Measurements from ENCODE around the gene GAPVD1. TPM values are rescaled to one million over a fixed set of nuclear protein-coding genes. Genes with fewer than 3 reads are reported as not detected.

GAPVD1 gene
- total RNA-seq, 2 experiments from 2014 or later: 29.6 to 44.5 TPM

GRCh38 chr9:125246261-125246667 is 15.4 kb upstream of the GAPVD1 start:
- Histone ChIP-seq H3K9me2 (ENCODE audit: insufficient read depth, low read length) (no peaks in the 10 kb centered on the region), H3K4me3 (ENCODE audit: low read depth, low read length, poor library complexity, severe bottlenecking) (no peak overlapping the region), H3K36me3 (ENCODE audit: insufficient read depth, low read length) (no peaks in the 10 kb centered on the region), H4K20me1 (ENCODE audit: insufficient read depth, low read length) (no peaks in the 10 kb centered on the region), H3K79me2 (ENCODE audit: insufficient read depth, low read depth, low read length) (peaks cover 11% of the 10 kb centered on the region; the same call in 1 of the 2 replicates), H3K27ac (ENCODE audit: low read depth, low read length, poor library complexity, severe bottlenecking) (no peak overlapping the region), H3K9me3 (ENCODE audit: low read length) (no peaks in the 10 kb centered on the region), H3K4me1 (ENCODE audit: insufficient read depth, low read length, poor library complexity, severe bottlenecking) (peaks cover 5% of the 10 kb centered on the region), H2AFZ (ENCODE audit: low read length) (no peak overlapping the region), H3K4me2 (ENCODE audit: low read length) (no peak overlapping the region)
- intact Hi-C loops (cut with micrococcal nuclease; ENCODE audit: unreplicated experiment): no loop called here
- POLR2A ChIA-PET: no interaction called here
- CTCF ChIA-PET (ENCODE audit: unreplicated experiment): no interaction called here
- no TSS peak for BruUV-seq (replicated peaks)
- no peak for DNase-seq (ENCODE audit: low spot score)
- TF ChIP-seq, protein P1, sequence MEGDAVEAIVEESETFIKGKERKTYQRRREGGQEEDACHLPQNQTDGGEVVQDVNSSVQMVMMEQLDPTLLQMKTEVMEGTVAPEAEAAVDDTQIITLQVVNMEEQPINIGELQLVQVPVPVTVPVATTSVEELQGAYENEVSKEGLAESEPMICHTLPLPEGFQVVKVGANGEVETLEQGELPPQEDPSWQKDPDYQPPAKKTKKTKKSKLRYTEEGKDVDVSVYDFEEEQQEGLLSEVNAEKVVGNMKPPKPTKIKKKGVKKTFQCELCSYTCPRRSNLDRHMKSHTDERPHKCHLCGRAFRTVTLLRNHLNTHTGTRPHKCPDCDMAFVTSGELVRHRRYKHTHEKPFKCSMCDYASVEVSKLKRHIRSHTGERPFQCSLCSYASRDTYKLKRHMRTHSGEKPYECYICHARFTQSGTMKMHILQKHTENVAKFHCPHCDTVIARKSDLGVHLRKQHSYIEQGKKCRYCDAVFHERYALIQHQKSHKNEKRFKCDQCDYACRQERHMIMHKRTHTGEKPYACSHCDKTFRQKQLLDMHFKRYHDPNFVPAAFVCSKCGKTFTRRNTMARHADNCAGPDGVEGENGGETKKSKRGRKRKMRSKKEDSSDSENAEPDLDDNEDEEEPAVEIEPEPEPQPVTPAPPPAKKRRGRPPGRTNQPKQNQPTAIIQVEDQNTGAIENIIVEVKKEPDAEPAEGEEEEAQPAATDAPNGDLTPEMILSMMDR (conservative IDR thresholded peaks at IDR 0.05; ENCODE audit: low read length): no peak
- TF ChIP-seq EZH2phosphoT487 (IDR thresholded peaks at IDR 0.05; ENCODE audit: borderline replicate concordance, low read depth, low read length): no peak

GRCh38 chr9:125254231-125254630 is 7.4 kb upstream of the GAPVD1 start:
- no peaks in the 10 kb centered on the region for H3K9me3 ChIP-seq (ENCODE audit: low read length)
- no peaks in the 10 kb centered on the region for H3K4me1 ChIP-seq (ENCODE audit: insufficient read depth, low read length, poor library complexity, severe bottlenecking)
- H3K79me2 ChIP-seq (ENCODE audit: insufficient read depth, low read depth, low read length): no peaks in the 10 kb centered on the region
- no peak overlapping the region for H3K4me3 ChIP-seq (ENCODE audit: low read depth, low read length, poor library complexity, severe bottlenecking)
- no peak for DNase-seq (ENCODE audit: low spot score)
- POLR2A ChIA-PET: interaction anchor here (0.6 to 0.7 kb wide), 2 partner anchors 10 to 41 kb away, joined by 3 to 4 read pairs; no protein-coding TSS in a partner anchor
- no peak overlapping the region for H2AFZ ChIP-seq (ENCODE audit: low read length)
- TF ChIP-seq, protein P1 (conservative IDR thresholded peaks at IDR 0.05; ENCODE audit: low read length): no peak
- TF ChIP-seq EZH2phosphoT487 (IDR thresholded peaks at IDR 0.05; ENCODE audit: borderline replicate concordance, low read depth, low read length): no peak
- intact Hi-C loops (cut with micrococcal nuclease; ENCODE audit: unreplicated experiment): no loop called here
- CTCF ChIA-PET (ENCODE audit: unreplicated experiment): no interaction called here
- no peak overlapping the region for H3K27ac ChIP-seq (ENCODE audit: low read depth, low read length, poor library complexity, severe bottlenecking)
- no peaks in the 10 kb centered on the region for H3K36me3 ChIP-seq (ENCODE audit: insufficient read depth, low read length)
- BruUV-seq (replicated peaks): no TSS peak
- H3K4me2 ChIP-seq (ENCODE audit: low read length): no peak overlapping the region
- no peaks in the 10 kb centered on the region for H3K9me2 ChIP-seq (ENCODE audit: insufficient read depth, low read length)
- H4K20me1 ChIP-seq (ENCODE audit: insufficient read depth, low read length): no peaks in the 10 kb centered on the region

DNA sequence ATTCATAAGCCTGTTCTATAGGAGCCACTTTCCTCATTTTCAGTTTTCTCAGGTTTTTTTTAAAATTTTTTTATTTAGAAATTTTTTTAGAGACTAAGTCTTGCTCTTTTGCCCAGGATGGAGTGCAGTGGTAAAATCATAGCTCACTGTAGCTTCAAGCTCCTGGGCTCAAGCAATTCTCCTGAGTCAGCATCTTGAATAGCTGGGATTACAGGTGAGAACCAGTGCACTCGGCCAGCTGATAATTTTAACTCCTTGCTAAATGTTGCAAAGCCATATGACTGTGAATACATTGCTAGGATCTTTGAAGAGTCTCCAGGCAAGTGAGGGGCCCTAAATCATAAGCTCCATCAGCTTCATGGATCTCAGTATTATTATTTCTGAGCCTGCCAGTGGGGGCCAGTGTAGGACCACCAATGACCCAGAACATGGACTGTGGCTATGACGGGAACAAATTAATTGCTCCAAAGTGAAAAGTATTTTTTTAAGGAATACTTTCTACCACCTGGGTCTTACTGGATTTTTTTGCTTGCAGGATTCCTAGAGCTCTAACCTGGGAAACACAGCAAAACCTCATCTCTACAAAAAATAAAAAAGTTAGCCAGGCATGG is 5.7 kb upstream of the GAPVD1 start:
- CTCF ChIA-PET (ENCODE audit: unreplicated experiment): interaction anchor here (0.6 kb wide), 1 partner anchor 121 kb away, joined by 3 read pairs; no protein-coding TSS in a partner anchor
- intact Hi-C loops (cut with micrococcal nuclease; ENCODE audit: unreplicated experiment): loop anchor here (1.0 kb wide), 1 partner anchor 118 kb away; no protein-coding TSS in a partner anchor

More for the DNA sequence above, 5.7 kb upstream of the GAPVD1 start:
- no TSS peak for BruUV-seq (replicated peaks)
- no peak for TF ChIP-seq EZH2phosphoT487 (IDR thresholded peaks at IDR 0.05; ENCODE audit: borderline replicate concordance, low read depth, low read length)
- TF ChIP-seq, protein P1 (conservative IDR thresholded peaks at IDR 0.05; ENCODE audit: low read length): peak; percentile 74
- H3K36me3 ChIP-seq (ENCODE audit: insufficient read depth, low read length): no peaks in the 10 kb centered on the region
- no peaks in the 10 kb centered on the region for H3K79me2 ChIP-seq (ENCODE audit: insufficient read depth, low read depth, low read length)
- no peak overlapping the region for H3K4me3 ChIP-seq (ENCODE audit: low read depth, low read length, poor library complexity, severe bottlenecking)
- peak; percentile 32 for DNase-seq (ENCODE audit: low spot score)
- no peaks in the 10 kb centered on the region for H3K9me2 ChIP-seq (ENCODE audit: insufficient read depth, low read length)
- H2AFZ ChIP-seq (ENCODE audit: low read length): no peak overlapping the region
- POLR2A ChIA-PET: interaction anchor here (0.6 to 1.3 kb wide), 5 partner anchors 12 to 107 kb away, joined by 3 to 6 read pairs (median 3); partner anchors contain the start of gene HSPA5
- H3K4me2 ChIP-seq (ENCODE audit: low read length): no peak overlapping the region
- H3K4me1 ChIP-seq (ENCODE audit: insufficient read depth, low read length, poor library complexity, severe bottlenecking): peaks cover under 1% of the 10 kb centered on the region
- H4K20me1 ChIP-seq (ENCODE audit: insufficient read depth, low read length): no peaks in the 10 kb centered on the region
- H3K27ac ChIP-seq (ENCODE audit: low read depth, low read length, poor library complexity, severe bottlenecking): no peak overlapping the region
- no peaks in the 10 kb centered on the region for H3K9me3 ChIP-seq (ENCODE audit: low read length)

Measured in OCI-LY7 (cell line).